Lung (tissue), 12 donors: Measurements from ENCODE around the gene IGF2. TPM values are rescaled to one million over a fixed set of nuclear protein-coding genes. Genes with fewer than 3 reads are reported as not detected.

Experiments used
- ATAC-seq: fragments of 200-7000 bp; cut with Tn5 transposase; one replicate; pipeline ENCODE4 v1.9.1; 2020; ENCODE audit warnings: moderate number of reproducible peaks; ENCODE audit not compliant: insufficient read depth, low FRiP score
- DNase-seq, 3 donors: peaks; one replicate each; pipeline ENCODE4 v3.0.0-alpha.2; 2013 to 2017
- H3K27ac ChIP-seq, 2 donors: one replicate each; pipeline ENCODE4 v1.5.1; 2013; ENCODE audit warnings: mild to moderate bottlenecking in 2 of 2, moderate library complexity in 2 of 2, control low read depth in 1 of 2, inconsistent platforms in 1 of 2, low read depth in 1 of 2, low read length in 1 of 2
- H3K27me3 ChIP-seq, 3 donors: one replicate each; pipeline ENCODE4 v1.5.1; 2013; ENCODE audit warnings: low read length in 2 of 3; ENCODE audit not compliant: control insufficient read depth in 3 of 3, insufficient read depth in 3 of 3
- H3K36me3 ChIP-seq, 4 donors: one replicate each; pipeline ENCODE4 v1.5.1; 2013; ENCODE audit warnings: low read length in 4 of 4, mild to moderate bottlenecking in 1 of 4, moderate library complexity in 1 of 4; ENCODE audit not compliant: control insufficient read depth in 4 of 4, insufficient read depth in 4 of 4
- H3K4me1 ChIP-seq, 5 donors: one replicate each; pipeline ENCODE4 v1.5.1; 2013; ENCODE audit warnings: low read length in 5 of 5, mild to moderate bottlenecking in 2 of 5, moderate library complexity in 1 of 5; ENCODE audit not compliant: control insufficient read depth in 5 of 5, insufficient read depth in 5 of 5
- H3K4me3 ChIP-seq: one replicate; pipeline ENCODE4 v1.5.1; 2013; ENCODE audit warnings: mild to moderate bottlenecking, control low read depth, moderate library complexity
- H3K9ac ChIP-seq, 2 donors: one replicate each; pipeline ENCODE4 v1.5.1; 2013; ENCODE audit warnings: low read length in 2 of 2, control low read depth in 1 of 2; ENCODE audit not compliant: insufficient read depth in 1 of 2
- H3K9me3 ChIP-seq, 4 donors: one replicate each; pipeline ENCODE4 v1.5.1; 2013; ENCODE audit warnings: low read length in 3 of 4, mild to moderate bottlenecking in 1 of 4, moderate library complexity in 1 of 4; ENCODE audit not compliant: control insufficient read depth in 4 of 4, insufficient read depth in 3 of 4
- CTCF ChIP-seq: IDR thresholded peaks from 2 replicates; pipeline ENCODE4 v1.5.1; 2012; ENCODE audit warnings: mild to moderate bottlenecking; ENCODE audit errors: control extremely low read depth, extremely low read depth
- WGBS, 2 donors: extraction: QIAGEN DNeasy Blood & Tissue Kit; methylation state at CpG; one replicate each; pipeline ENCODE4 v1.1.7; 2013; 5-methylcytosine and 5-hydroxymethylcytosine counted together
- polyA plus RNA-seq, 2 donors: library from polyadenylated mRNA; stranded (reverse); fragments of 200-250 nt; gene quantifications; one replicate each; pipeline ENCODE4 v1.2.1, GENCODE V29; 2013
- total RNA-seq, 2 donors: library from RNA; depleted of rRNA in 1 of 2; stranded (reverse); fragments of >200 nt in 1 of 2; gene quantifications; one replicate each; pipeline ENCODE4 v1.2.1, GENCODE V29; 2014 to 2021
- donor health status: control.
- donor health status: control.
- donor health status: Bipolar disorder and iron deficiency.
- donor health status: healthy.
- donor health status: DM: yes; HTN: yes; CAD: no.

IGF2 gene
- total and polyA plus RNA-seq, 4 donors, result 2.9 to 87.7 (median 15.6) TPM

- Histone ChIP-seq H3K27me3 (peaks cover 50 to 64% (median 55%) of the 10 kb centered on the region in 3 donors), H3K36me3 (no peaks in the 10 kb centered on the region), H3K27ac (no peak overlapping the region), H3K9ac (no peak overlapping the region), H3K4me3 (no peak overlapping the region), H3K9me3 (peaks cover 0 to 4% (median 0%) of the 10 kb centered on the region in 4 donors), H3K4me1 (peaks cover 0 to 15% (median 3%) of the 10 kb centered on the region in 5 donors)
- ATAC-seq, result no peak
- TF ChIP-seq CTCF, result no peak
- no peak for DNase-seq
- 11 to 13% methylated on average over 6 of the region's 6 CpGs for WGBS, 2 donors
Measured at GRCh38 chr11:2142762-2143202, 3.6 kb upstream of the IGF2 start.

- Histone ChIP-seq H3K27ac (no peak overlapping the region), H3K27me3 (peaks cover 50 to 62% (median 54%) of the 10 kb centered on the region in 3 donors), H3K9me3 (peaks cover 0 to 4% (median 0%) of the 10 kb centered on the region in 4 donors), H3K4me3 (no peak overlapping the region), H3K9ac (no peak overlapping the region), H3K36me3 (no peaks in the 10 kb centered on the region), H3K4me1 (peaks cover 0 to 16% (median 6%) of the 10 kb centered on the region in 5 donors)
- WGBS, 2 donors, result 13 to 15% methylated on average over 5 of the region's 5 CpGs
- no peak for DNase-seq
- no peak for TF ChIP-seq CTCF
- ATAC-seq, result no peak
Measured at GRCh38 chr11:2142300-2142759, 3.1 kb upstream of the IGF2 start.

GRCh38 chr11:2140411-2141400 is 1.5 kb upstream of the IGF2 start:
- no peak overlapping the region for H3K9ac ChIP-seq
- no peak for TF ChIP-seq CTCF
- 3 to 5% methylated on average over 96 to 102 of the region's 102 CpGs for WGBS, 2 donors
- H3K36me3 ChIP-seq, result no peaks in the 10 kb centered on the region
- DNase-seq (no peak), ATAC-seq (no peak)
- H3K27ac ChIP-seq, result no peak overlapping the region
- peak overlapping the region; percentile 7 for H3K4me3 ChIP-seq
- H3K9me3 ChIP-seq, result peaks cover 0 to 4% (median 0%) of the 10 kb centered on the region in 4 donors
- peaks cover 41 to 56% (median 49%) of the 10 kb centered on the region in 3 donors for H3K27me3 ChIP-seq
- peaks cover 0 to 19% (median 15%) of the 10 kb centered on the region in 5 donors for H3K4me1 ChIP-seq
